G401 (cell line): ENCODE data around the gene RAET1G. TPM values are rescaled to one million over a fixed set of nuclear protein-coding genes. Genes with fewer than 3 reads are reported as not detected.
"Not testable (repeated sequence)": the region's sequence is repeated elsewhere in the genome, so short reads cannot be mapped to it uniquely, and the experiment has no call there.

Experiments
- DNase-seq: peaks from one replicate; pipeline ENCODE4 v3.0.0-alpha.2; 2015; ENCODE audit warnings: low spot score
- in situ Hi-C: cut with HindIII; loops from 2 replicates; pipeline ENCODE4 v1.10.0; 2016; ENCODE audit warnings: low sequenced_read_pairs, mixed read lengths
- total RNA-seq: library from RNA; depleted of rRNA; stranded (reverse); fragments of >200 nt; shearing (Covaris generic); gene quantifications from 2 replicates; pipeline ENCODE4 v1.2.3, GENCODE V29; 2014

Gene RAET1G
- total RNA-seq, 1 experiment from 2014 or later, result not detected

DNA sequence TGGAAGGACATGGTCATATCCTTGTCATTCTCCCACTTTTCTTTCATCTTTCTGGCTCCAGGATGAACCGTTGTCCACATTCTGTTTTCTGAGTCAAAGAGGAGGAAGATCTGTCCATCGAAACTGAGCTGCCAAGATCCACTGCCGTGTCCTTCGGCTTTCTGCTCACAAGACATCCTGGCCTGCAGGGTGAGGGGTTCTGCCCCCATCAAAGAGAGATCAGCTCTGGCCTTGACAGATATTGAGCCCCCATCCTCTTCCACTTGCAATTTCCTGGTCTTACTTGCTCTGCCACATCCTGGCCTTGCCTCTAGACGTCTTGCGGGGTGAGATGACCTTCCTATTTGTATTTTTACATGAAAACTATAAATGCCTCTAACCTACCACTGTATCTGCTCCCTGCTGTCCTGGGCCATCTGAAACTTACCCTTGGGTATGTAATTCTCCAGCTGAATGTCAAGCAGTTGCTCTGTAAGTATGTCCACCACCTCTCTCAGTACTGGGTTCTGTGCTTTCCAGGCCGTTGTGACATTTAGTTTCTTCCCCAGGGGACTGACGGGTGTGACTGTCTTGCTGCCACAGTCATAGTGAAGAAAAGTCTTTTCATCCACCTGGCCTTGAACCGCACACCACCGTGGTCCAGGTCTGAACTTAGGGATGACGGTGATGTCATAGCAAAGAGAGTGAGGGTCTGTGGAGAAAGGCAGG, 3.6 kb downstream of the RAET1G start:
- in situ Hi-C loops, DNase-seq: not testable (repeated sequence)

DNA sequence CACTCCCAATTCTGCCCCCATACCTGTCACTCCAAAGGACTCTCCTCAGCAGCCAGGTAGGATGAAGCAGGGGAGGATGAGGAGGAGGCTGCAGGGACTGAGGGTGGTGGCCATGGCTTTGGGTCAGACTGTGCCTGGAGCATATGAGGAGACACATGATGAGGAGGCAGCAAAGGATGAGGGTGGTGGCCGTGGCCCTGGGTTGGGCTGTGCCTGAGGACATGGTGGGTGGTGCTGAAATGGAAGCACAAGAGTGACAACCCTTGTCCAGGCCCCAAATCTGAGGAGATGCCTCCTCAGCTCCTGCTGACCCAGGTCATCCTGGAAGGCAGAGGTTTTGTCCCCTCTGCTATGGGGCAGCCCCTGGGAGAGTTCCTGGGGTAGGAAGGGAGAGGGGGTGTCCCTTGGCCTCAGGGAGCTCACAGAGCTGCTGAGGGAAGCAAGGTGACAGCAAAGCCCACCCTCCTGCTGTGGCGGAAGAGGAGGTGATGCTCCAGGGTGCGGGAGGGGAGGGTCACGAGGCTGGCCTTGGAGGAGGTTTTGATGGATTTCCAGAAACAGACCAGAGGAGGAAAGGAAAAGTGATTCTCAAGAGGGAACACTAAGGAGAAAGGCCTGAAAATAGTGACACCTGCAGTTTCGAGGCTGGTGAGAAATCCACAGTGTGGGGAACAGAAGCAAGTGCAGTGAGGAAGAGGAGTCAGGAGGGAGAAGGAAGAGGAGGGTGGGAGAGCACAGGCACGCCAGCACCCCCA, 4.6 kb downstream of the RAET1G start:
- in situ Hi-C loops, result no loop called here
- DNase-seq, result no peak

DNA sequence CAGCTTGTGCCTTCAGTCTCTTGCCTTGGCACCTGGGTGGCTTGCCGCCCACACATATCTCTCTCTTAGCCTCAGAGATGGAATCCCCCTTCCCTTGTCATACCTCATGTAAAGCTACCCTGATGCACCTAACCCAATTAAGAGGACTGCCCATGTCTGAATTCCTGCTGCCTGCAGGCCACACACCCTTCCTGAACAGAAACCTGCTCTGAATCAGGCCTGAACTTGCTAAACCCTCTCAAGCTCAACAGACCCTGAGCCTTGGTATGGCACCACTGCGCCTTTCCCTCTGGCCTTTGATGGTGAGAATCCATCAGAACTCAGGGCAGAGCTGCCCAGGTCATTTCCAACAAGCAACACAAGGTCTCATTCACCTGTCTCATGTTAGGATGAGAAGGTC, 5.2 kb downstream of the RAET1G start:
- no peak for DNase-seq

DNA sequence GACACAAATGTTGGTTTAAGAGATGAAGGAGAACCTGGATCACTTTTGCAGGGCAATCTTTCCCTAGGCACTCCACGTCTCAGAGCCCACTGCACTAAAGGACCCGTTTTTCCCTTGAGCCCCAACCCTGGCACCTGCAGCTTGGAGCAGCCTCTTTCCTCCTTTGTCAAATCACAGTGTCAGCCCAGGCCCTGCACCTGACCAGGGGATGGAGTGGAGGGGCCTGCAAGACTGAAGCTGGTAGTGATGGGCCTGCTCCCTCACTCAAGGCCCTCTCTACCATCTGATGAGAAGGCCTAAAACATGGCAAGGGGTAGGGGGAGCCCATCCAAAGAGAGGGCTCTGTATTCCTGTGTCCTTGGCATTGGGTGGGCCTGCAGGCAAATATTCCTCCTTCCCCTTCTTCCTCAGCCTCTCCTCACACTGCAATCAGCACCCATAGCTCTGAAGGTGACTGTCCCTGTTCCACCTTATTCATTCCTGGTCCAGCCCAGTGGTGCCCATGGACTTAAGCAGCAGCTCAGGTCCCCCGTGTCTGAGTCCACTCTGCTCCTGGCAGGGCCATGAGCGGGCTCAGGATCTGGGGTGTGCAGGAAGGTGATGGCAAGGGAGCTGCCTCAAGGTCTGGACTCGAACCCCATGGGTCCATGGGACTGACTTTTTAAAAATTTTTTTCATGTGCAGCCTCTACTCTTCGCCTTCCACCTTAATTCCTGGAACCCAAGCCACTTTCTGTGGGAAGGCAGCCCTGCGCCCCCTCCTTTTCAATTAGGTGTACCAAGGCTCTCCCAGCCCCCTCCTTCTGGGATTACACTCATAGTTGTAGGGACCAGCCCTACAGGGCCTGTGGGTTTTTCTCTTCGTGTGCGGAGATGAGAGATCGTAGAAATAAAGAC, 6.7 kb downstream of the RAET1G start:
- DNase-seq, result no peak

More for the DNA sequence above, 5.2 kb downstream of the RAET1G start:
- in situ Hi-C loops, result no loop called here

DNA sequence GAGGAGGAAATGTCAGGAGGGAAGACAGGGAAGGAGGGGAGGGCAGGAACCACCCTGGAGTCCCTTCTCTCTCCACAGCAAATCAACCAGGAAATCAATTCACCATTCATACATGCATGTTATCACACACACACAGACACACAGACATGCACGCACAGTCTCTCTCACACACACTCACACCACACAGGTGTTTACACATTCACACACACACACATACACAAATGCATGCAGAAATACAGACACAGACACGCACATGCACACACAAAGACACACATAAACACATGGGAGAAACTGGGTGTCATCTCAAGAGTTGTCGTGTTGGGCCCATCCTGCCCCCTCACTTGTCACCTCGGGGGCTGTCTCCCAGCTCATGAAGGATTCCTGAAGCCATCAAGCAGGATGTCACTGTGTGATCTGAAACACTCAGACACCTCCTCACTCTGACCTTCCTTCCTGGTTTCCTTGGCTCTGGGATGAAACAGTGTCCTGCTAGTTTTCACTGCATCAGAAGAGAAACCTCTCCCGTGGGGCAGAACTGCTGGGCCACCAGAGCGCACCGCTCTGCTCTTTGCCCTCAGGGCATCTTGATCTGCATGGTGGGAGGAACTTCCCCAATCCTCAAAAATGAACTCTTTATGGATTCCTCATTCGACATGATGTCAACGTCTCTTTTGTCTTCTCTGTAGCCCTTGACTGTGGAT, 9.2 kb downstream of the RAET1G start:
- in situ Hi-C loops, result no loop called here
- DNase-seq, result no peak

More for the DNA sequence above, 6.7 kb downstream of the RAET1G start:
- in situ Hi-C loops, result no loop called here

DNA sequence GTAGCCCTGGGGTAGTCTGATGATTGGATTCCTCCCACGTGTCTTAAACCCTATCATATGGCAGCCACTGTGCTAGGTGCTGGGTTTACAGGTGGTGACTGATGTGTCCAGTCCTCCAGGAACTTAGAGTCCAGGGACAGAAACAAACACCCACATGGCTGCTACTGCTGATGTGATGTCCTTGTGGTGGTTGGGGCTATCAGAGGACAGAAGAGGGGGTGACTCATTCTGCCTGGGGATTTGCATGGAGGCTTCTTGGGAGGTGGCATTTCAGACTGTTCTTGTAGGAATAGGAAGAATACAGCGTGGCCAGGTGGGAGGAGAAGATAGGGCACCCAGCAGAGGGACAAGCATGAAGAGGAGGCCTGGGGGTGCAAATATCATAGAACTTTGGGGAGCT, 9.8 kb downstream of the RAET1G start:
- in situ Hi-C loops, result no loop called here
- DNase-seq, result no peak

DNA sequence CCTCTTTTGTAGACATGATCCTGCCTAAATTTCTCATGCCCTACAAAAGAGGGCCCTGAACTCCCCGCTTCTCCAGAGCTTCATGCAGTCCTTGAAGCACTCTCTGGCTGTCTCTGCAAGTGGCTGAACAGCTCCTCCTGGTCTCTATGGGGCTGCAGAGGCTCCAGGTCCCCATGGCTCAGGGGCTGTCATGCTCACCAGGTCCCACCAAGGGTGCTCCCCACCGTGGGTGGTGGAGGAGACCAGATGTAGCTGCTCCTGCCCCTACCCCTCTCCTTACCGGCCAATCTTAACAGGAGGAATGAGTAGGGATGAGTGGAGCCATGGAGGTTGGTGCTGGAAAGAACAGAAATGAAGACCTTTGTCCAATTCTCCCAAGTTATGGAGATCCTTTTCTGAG, 10.2 kb downstream of the RAET1G start:
- DNase-seq, in situ Hi-C loops: not testable (repeated sequence)

DNA sequence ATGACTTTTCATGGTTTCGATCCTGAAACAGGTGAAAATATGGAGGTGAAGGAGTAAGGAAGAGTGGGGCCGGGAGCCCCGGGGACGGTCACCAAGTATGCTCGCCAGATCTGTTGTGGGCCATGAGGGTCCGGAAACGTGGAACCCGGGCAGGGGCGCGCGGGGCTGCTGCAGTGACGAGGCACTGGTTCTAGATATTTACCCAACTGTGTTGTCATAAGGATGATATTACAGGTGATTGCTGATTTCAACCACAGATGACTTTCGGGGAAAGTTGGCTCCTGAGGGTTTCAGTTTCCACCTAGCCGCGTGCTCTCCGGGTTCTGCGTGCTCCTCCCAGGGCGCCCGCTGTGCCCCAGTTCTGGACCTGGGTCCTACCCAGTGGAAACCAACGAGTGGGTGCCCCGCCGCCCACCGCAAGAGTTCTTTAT, 12.2 kb downstream of the RAET1G start:
- DNase-seq, result no peak
- in situ Hi-C loops, result no loop called here

DNA sequence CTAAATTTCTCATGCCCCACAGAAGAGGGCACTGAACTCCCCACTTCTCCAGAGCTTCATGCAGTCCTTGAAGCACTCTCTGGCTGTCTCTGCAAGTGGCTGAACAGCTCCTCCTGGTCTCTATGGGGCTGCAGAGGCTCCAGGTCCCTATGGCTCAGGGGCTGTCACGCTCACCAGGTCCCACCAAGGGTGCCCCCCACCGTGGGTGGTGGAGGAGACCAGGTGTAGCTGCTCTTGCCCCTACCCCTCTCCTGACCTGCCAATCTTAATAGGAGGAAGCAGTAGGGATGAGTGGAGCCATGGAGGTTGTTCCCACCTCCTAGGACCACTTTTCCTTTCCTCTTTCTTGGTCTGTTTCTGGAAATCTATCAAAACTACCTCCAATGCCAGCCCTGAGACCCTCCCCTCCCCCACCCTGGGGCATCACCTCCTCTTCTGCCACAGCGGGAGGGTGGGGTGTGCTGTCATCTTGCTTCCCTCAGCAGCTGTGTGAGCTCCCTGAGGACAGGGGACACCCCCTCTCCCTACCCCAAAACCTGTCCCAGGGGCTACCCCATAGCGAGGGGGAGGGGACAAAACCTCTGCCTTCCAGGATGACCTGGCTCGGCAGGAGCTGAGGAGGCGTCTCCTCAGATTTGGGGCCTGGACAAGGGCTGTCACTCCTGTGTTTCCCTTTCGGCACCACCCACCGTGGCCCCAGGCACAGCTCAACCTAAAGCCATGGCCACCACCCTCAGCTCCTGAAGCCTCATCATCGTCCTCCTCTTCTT, 13.0 kb downstream of the RAET1G start:
- in situ Hi-C loops, result no loop called here
- DNase-seq, result no peak

DNA sequence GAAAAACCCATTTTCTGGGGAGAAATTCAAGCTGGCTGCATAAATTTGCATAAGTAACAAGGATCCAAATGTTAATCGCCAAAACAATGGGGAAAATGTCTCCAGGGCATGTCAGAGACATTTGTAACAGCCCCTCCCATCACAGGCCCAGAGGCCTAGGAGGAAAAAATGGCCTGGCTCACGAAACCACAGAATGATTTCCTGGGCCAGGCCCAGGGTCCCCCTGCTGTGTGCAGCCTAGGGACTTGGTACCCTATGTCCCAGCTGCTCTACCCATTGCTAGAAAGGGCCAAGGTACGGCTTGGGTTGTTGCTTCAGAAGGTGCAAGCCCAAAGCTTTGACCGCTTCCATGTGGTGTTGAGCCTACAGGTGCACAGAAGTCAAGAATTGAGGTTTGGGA, 14.4 kb downstream of the RAET1G start:
- in situ Hi-C loops, DNase-seq: not testable (repeated sequence)

DNA sequence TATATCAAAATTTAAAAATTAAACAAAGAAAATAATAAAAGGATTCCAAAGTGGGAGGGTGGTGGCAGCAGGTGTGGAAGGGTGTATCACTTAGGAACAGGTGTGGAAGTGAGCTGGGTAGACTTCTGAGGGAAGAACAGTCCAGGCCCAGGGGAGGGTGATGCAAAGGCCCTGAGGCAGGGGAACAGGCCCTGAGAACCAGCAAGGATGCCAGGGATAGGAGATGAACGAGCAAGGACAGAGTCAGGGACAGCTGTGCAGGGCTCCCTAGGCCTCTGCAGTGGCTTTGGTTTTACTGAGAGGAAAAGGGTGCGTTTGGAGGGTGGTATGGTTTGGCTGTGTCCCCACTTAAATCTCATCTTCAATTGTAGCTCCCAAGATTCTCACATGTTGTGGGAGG, 15.6 kb downstream of the RAET1G start:
- in situ Hi-C loops, result no loop called here
- DNase-seq, result no peak

DNA sequence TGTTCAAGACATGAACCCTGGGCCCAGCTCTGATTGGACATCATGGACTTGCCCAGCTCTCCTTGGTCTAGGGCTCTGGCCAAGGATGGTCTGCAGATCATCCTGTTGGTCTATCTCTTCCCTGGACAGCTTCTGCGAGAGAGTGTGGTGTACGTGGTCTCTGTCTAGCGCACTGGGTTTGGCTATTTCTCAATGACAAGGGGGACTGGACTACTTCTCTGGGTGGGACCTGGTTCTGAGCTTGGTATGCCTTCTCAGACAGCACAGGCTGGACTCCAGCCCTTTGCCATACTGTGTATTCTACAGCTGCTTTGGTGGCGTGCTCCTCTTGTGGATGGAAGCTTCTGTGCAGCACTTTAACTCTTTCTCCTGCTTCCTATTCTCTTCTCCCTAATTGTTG, 16.5 kb downstream of the RAET1G start:
- in situ Hi-C loops, result no loop called here
- DNase-seq, result no peak

DNA sequence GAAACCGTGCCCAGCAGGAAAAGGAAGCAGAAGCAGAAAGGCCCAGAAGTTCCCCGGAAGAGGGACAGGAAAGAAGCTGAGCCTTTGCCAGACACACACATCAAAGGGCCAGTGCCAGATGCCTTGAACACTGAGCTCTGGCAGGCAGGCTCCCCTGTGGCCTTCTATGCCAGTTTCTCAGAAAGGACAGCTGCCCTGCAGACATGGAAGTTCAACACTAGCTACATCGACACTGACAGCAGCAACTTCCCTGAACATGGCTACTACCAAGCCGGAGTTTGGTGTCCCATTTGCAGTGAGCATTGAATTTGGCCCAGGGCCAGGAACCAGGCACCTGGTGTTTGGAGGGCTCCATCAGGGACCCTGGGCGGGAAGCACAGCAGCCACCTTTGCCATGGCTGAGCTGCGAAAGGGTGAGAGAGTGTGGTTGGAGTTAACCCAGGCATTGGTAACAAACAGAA, 17.0 kb downstream of the RAET1G start:
- no peak for DNase-seq
- in situ Hi-C loops, result no loop called here

DNA sequence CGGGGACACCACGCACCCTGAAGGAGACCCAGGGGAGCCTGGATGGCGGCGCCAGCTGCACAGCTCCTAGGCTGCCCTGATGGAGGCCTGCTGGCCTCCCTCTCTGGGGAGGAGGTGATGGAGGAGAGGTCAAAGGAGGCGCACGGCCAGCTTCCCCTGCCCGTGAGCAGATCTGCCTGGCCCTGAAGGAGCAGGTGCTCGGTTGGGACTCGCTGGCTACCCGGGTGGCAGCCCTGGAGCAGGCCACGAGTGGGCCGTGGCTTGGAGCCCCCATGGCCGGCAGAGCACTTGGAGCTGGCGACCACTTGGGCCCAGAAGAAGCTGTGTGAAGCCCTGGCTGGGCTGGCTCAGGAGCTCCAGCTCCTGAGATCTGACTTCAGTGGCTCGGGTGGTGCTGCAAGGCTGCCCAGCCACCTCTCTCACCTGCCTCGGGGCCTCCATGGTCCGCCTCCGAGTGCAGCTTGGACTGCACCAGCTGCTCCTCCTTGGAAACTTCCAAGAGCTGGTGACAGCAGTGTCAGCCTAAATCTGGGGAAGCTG, 17.5 kb downstream of the RAET1G start:
- in situ Hi-C loops, result no loop called here

DNA sequence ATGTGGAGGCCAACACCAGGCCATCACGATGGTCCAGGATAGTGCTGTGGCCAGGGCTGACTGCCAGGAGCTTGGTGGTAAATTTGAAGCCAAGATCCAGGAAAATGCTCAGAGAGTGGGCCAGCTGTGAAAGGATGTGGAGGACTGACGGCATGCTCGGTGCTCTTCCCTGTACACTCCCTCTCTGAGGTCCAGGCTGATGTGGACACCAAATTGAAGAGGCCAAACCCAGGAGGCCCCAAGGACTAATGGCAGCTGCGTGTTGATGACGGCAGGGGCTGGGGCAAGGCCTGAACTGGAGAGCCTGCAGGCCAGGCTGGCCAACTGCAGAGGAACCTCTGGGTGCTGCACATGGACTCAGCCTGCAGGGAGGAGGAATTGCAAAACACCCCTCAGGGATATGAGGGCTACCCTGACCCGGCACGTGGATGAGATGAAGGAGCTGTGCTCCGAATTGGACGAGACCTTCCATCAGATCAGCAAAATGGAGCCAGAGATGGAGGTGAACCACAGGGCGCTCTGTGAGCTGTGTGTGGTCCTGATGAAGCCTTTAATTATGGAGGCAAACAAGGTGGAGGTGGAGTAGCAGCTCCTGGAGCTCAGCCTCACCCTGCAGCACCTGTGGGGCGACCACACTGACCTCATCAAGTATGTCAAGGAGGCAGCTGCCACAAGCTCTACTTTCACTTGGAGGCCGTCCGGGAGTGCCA, 18.1 kb downstream of the RAET1G start:
- no peak for DNase-seq
- in situ Hi-C loops, result no loop called here

More for the DNA sequence above, 17.5 kb downstream of the RAET1G start:
- DNase-seq, result no peak

DNA sequence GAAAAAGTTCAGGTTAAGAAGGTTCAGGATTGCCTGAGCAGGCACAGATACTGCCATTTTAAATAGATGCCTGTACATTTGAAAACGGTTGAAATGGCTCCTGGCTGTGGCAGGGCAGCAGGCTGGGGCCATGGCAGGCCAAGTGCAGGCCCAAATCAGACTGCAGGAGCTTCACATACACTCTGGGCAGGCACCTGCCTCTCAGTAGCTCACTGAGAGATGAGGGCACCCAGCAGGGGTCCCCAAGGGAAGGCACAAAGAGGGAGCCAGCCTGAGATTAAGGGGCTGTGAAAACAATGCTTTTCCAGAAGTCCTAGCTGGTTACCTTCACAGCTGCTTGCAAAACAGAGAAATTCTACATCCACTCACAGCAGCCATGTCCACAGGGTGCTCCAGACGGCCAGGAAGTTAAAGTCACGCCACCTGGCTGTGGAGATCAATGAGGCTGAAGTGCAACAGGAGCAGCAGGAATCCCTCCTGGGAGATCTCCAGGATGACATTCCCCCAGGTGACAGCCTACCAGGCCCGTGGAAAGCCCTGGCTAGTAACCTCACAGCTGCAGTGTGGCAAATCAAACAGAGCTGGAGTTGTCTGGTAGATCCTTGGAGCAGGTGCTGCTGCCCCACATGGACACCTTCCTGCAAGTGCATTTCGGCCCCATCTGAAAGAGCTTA, 18.8 kb downstream of the RAET1G start:
- DNase-seq, result no peak
- in situ Hi-C loops, result no loop called here
